Amniotic epithelial cell (primary cell): Measurements from ENCODE around the gene SEPTIN3.
A peak's percentile ranks its signal among the peaks of the same experiment; 100 is the strongest.
"Not testable (repeated sequence)": the region's sequence is repeated elsewhere in the genome, so short reads cannot be mapped to it uniquely, and the experiment has no call there.

ENCODE experiments used
- DNase-seq: peaks from one replicate; pipeline ENCODE4 v3.0.0-alpha.2; 2010; ENCODE audit warnings: low read depth

Gene SEPTIN3

DNA sequence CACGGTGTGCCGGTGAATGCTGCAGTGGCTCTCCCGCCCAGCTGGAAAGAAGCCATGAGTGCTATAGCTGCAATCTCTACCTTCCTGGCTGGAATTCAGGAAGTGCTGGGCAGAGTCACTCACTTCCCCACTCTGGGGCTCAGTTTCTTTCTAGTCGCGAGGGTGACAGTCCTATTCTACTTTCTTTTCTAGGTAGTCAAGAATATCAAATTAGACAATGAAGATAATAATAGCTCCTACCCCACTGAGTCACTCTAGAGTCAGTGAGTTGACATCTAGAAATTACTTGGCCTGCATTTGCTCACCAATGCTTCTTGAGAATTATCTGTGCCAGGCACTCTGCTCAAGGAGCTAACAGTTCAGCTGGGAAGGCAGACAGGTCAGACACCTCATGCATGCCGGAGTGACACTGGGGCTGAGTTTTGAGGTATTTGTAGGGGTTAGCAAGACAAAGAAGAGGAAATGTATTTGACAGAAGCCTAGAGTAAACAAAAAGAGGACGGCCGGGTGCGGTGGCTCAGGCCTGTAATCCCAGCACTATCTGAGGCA lies 25.5 kb upstream of the SEPTIN3 start:
- DNase-seq: peak; percentile 16

DNA sequence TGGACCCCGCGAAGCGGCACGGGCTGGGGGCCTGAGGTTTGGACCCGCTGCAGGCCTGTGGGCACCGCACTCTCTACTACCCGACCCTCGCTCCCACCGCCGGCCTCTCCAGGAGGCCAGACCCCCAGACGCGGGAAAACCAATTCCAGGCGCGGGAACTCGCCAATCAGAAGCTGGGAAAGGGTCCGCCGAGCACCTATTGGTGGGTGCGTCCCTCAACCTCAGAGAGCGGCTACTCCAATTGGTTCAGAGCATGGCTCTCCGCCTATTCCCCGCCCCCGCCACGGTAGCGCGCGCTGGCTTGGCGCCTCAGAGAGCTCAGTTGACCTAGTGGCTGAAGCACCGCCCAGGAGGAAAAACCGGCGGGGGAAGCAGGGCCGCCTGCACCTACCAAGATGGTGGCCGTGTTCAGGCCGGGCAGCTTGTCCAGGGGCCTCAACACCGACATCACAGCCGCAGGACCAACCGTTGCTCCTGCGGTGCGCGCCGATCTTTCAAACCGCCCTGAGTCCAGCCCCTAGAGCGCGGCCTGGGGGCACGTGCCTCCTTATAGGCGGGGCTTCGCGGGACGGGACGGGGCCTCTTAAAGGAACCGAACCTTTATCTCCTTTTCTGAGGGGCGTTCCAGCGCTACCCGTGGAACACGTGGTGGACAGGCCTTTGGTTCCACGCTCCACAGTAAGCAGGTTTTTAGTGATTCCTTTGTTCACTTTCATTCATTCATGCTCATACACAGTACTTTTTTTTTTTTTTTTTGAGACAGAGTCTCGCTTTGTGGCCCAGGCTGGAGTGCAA lies 22.4 kb upstream of the SEPTIN3 start, which contains the start of gene CENPM:
CENPM (minus strand) TSS at position 524 of the 795 bp plus-strand sequence; CDS start at position 448, 76 bp downstream.
- DNase-seq: peak; percentile 88

DNA sequence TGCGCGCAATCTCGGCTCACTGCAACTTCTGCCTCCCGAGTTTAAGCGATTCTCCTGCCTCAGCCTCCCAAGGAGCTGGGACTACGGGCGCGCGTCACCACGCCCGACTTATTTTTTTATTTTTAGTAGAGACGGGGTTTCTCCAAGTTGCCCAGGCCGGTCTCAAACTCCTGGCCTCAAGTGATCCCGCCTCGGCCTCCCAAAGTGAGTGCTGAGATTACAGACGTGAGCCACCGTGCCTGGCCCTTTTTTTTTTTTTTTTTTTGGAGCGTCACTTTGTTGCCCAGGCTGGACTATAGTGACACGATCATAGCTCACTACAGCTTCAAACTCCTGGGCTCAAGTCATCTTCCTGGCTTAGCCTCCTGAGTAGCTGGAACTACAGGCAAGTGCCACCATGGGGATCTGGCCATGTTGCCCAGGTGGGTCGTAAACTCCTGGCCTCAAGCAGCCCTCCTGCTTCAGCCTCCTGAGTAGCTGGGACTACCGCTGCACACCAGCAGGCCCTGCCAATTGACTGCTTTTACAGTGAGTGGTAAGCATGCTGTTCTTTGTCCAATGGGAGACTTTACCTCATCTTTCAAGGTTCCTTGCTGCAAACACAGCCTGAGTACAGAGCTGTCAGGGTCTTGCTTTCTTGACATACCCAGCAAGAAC lies 21.7 kb upstream of the SEPTIN3 start:
- DNase-seq: no peak

GRCh38 chr22:41948142-41948541 lies 21.1 kb upstream of the SEPTIN3 start:
- DNase-seq: no peak

DNA sequence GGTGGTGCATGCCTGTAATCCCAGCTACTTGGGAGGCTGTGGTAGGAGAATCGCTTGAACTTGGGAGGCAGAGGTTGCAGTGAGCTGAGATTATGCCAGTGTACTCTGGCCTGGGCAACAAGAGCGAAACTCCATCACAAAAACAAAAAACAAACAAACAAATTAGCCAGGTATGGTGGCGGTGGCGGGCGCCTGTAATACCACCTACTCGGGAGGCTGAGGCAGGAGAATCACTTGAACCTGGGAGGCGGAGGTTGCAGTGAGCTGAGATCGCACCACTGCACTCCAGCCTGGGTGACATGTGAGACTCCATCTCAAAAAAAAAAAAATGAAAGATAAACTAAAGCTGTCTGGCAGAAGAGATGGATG lies 20.3 kb upstream of the SEPTIN3 start:
- DNase-seq: not testable (repeated sequence)

DNA sequence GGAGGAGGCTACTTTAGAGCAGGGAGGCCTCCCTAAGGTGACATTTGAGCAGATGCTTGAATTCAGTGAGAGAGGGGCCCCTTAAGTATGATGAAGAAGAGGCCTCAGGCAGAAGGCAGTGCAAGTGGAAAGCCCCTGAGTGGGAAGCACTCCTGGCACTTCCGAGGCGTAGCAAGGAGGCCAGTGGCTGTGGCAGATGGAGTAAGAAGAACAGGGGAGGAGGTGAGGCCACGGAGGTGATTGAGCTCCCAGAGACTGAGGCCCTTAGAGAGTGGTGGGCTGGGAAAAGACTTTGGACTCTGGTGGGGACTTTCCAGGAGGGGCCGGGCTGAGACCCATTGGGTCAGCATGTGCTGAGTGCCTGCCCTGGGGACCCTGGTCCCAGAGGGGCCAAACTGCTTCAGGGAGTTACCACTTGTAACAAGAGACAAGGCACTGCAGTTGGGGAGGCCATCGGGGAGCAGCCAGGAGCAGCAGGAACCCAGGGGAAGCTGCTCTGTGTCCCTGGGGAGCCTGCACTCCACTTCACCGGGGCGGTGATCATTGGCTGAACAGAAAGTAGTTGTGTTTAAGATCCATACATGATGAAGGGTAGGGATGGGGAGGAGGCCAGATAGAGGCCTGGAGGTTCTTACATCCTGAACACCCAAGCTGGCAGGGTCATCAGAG lies 19.8 kb upstream of the SEPTIN3 start:
- no peak for DNase-seq

DNA sequence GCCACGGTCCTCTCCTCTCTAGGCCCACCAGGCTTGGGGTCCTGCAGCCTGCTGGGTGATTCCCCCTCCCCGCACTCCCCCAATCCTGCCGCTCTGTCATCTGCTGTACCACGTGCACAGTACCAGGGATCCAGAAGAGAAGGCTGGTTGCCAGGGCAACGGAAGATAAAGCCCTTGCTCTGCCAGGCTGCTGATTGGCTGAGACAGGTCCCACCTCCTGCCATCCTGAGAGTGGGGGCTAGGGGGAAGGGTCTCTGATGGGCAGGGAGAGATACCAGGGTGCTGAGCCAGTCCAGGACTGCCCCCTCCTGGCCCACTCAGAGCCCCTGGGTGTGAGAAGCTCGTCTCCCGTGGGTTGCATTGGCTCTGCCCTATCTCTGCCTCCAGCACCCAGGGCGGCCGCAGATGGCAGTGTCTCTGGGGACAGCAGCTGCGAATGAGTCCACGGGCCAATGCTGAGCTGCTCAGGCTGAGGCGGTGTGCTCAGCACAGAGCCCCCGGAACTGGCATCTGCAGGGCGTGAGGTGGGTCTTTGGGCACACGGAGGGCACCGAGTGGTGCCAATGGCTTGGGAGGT lies 17.3 kb upstream of the SEPTIN3 start, which contains the start of gene SMIM45:
SMIM45 (plus strand) TSS at position 253 of the 577 bp plus-strand sequence.
- DNase-seq: peak; percentile 26

DNA sequence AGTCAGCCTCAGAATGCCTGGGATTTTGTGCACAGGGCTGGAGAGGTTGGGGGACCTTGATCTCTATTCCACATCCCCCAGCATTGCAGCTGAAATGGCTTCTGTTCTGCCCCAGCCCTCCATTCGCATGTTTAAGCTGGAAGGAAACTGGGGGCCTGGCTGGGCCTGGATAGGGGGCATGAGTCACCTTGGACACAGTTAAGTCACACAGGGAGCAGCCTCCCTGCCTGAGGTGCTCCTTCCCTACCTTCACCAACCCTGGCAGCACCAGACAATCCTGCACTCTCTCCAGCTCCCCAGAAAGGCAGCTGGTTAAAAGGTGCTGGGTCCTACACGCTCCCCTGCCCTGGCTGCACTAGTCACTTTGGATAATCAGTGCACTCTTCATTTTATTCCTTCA lies 16.5 kb upstream of the SEPTIN3 start:
- DNase-seq: no peak

DNA sequence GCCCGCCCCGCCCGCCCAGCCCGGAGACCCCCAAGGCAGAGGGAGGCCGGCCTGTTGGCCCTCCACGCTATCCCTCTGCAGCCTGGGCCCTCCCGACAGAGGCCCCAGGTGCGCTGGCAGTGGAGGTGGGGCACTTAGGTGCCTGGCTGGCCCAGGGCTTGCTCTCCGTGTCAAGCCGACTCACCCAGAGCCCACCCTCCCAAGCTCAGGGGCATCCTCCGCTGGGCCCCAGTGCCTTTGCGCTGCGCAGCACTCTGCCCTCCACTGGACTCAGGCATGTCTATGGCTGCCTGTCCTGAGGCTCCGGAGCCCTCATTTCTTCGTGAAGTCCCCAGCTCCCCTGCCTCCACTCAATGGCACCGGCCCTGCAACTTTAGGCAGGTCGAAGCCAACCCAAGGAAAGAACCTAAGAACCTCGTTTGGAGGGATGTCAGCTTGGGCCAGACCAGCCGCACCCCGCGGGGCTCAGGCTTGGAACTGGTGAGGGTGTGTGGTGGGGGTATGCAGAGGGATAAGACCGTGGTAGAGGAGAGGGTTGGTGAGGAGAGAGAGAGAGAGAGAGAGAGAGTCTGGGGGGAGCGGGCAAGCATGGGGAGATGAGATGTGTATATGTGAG lies 11.2 kb upstream of the SEPTIN3 start:
- no peak for DNase-seq

DNA sequence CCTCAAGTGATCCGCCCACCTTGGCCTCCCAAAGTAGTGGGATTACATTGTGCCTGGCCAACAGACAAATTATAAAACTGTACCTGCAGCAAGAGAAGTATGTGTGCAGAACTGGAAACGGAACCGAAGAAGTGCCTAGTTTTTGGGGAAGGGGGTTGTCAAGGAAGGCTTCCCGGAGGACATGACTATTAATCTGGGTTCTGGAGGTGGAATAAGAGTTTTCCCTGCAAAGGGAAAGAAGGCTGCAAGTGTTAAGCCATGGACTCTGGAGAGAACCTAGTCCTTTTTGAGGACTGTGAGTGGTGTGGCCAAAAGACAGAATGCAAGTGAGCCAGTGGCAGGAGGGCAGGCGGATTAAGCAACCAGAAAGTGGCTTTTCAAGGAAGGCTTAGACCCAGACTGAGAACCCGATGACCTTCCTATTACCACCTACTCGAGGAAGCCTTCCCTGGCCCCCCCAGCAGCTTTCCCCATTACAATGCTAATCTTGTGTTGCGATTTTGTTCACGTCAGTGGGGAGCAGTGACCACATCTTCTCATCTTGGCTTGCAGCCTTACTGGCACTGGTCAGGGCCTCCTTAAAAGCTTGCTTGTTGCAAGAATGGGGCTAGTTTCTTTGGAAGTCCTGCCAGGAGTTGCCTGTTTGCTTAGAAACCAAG lies 5.7 kb upstream of the SEPTIN3 start:
- peak; percentile 31 for DNase-seq

DNA sequence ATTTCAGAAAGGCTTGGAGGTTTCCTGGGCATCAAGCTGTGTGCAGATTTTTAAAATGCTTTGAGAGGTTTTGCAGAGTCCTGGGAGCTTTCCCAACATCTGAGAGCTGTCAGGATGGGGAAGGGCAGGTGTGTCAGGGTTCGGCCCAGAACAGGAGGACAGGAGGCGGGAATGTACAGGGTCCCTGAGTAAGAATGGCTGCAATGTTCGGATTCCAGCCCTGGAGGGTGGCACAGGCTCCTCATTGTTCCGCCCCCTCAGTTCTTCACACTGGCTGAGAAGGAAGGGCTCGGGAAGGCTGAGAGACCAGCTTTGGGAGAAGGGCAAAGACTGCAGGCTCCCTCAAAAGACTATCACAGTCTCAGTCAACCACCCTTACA lies 5.1 kb upstream of the SEPTIN3 start:
- DNase-seq: no peak

GRCh38 chr22:41966225-41966606 lies 3.0 kb upstream of the SEPTIN3 start:
- DNase-seq: no peak

GRCh38 chr22:41966607-41967240 lies 2.5 kb upstream of the SEPTIN3 start:
- DNase-seq: peak; percentile 94

DNA sequence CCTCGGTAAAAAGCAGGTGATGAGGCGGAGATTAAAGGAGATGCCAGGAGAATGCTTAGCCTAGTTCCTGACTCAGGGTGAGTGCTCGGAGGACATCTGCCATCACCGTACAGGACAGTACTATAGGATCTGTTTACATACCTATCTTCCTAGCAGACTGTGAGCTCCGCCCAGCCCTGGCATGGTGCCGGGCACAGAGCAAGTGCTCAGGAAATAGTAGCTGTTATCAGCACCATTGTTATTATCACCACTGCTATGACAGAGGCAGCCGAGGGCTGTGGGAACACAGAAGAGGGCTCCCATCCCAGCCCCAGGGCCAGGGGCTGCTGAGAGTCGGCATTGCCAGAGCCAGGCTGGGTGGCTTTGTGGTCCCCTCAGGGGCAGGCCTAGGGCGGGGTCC lies 642 bp upstream of the SEPTIN3 start:
- peak; percentile 26 for DNase-seq

DNA sequence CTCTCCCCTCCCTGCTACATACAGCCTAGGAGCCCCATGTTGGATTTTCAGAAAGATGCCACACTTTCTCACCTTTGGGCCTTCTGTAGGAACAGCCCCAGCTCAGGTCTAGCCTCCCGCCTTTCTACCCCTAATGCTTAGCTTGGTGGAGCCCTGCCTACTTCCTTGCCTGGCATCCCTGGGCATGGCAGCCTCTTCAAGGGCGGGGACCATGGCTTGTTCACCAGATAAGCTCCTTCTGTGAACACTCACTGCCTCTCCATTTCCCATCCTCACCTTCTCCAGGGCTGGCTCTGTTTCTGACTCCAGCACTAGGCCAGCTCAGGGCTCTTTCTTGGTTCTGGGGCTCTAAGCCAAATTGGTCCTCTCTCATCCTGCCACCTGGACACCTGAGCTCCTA lies 1.4 kb downstream of the SEPTIN3 start:
- DNase-seq: no peak

DNA sequence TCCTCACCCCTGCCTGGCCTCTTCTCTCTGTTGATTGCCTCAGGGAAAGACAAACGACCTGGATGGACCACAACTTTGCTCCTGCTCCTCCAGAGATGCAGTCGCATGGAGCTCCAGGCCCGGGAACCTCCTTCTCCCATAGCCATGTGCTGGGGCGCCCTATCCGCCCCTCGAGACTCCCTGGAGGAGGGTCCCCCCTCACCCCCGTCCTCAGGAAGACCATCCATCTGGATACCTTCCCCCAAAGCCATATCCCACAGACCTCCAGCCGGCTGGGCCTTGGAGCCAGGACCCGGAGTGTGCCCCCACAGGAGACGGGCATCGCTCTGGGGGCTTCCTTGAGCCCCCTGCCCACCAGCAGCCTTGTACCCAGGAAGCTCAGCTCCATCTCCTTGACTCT lies 2.2 kb downstream of the SEPTIN3 start:
- DNase-seq: no peak

- no peak for DNase-seq
Measured at GRCh38 chr22:41974691-41975290, 5.5 kb downstream of the SEPTIN3 start.

- DNase-seq: no peak
Measured at GRCh38 chr22:41975299-41976069, 6.2 kb downstream of the SEPTIN3 start.

DNA sequence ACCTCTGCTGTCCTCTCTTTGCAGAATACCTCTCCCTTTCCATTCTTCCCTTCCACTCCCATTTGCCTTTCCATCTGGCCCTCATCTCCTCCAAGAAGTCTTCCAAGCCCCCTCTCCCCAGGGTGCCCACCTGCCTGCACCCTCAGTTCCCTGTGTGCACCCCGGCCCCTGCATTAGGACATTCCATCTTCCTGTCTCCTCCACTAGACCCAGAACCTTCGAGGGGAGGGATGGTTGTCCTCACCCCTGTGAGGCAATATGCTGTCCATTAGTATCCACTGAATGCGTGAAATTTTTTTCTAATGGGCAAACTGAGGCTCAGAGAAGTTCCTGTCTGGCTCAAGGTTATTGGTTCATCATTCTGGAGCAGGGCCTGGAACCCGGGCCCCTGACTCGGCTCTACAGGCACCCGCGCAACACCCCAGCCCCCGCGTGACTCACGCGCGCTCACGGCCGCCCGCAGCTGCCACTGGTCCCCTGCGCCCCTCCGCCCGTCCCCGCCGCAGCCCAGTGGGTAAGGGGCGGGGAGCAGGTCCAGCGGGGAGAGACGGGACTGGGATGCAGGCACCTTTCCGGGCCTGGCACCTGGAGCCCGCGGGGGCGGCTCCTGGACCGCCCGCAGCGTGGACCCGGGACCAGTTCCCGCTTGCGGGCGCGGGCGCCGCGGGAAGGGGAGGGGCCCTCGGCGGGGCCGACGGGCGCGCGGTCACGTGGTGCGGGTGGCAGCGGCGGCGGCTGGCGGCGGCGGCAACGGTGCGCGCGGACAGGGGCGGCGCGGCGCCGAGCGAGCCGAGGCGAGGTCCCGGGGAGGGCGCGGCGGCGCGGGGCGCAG lies 7.0 kb downstream of the SEPTIN3 start:
- DNase-seq: no peak
